Renal cortex interstitium (tissue), 11 donors: ENCODE data around the gene CLDN9. TPM values are rescaled to one million over a fixed set of nuclear protein-coding genes. Genes with fewer than 3 reads are reported as not detected.

ENCODE experiments used
- DNase-seq, 11 donors: peaks; one replicate each; pipeline ENCODE4 v3.0.0-alpha.2; 2013; ENCODE audit warnings: low read depth in 9 of 11, low spot score in 4 of 11; ENCODE audit errors: extremely low read depth in 1 of 11
- polyA plus RNA-seq, 3 donors: library from polyadenylated mRNA; unstranded; fragments of 120-200 nt; gene quantifications; one replicate each; pipeline ENCODE4 v1.2.1, GENCODE V29; 2013; ENCODE audit not compliant: insufficient read length in 3 of 3

CLDN9 gene
- polyA plus RNA-seq, 3 donors: 1.7 to 3.2 (median 2.5) TPM

DNA sequence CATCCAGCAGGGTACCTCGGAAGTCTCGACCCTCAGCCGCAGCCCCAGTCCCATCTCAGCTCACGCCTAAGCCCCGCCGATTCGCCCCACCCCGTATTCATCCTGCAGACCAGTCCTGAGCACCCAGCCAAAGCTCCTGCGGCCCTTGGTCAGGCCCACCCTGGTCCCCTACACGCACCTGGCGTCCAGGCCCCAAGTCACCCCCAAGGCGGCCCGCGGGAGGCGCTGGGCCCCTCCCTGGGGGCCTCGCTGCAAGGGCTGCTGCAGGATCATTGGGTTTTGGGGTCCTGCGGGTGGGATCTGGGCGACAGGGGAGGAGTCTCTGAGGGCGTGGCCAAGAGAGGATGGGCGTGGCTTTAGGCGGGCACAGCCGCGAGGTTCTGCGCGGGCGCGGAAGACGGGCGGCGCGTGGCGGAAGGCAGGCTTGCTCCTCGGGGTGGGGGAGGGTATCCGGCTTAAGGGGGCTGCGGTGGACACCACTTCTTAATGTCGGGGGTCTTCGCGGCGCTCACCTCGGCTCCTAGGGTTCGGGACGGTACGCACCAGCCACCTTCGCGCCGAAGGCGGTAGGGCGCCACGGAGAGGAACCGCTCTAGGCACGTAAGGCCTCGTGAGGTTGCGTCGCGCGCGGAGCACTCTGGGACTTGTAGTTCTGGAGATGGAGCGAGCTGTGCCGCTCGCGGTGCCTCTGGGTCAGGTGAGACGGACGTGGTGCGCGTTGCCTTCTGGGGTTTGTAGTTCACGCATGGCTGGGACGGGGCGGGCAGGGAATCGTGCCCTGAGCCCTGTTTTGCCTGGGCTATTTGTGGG lies 11.2 kb downstream of the CLDN9 start, which contains the start of the genes HCFC1R1 and THOC6:
Gene HCFC1R1, minus strand, starts transcription at position 274 of the 810 bp plus-strand sequence. Its CDS starts 1 bp downstream, at position 273.
Gene THOC6, plus strand, starts transcription at position 367 of the 810 bp plus-strand sequence. Its CDS starts 292 bp downstream, at position 659.
- DNase-seq: peak in 10 of 11 donors; percentile 90 to 97 (median 95)

DNA sequence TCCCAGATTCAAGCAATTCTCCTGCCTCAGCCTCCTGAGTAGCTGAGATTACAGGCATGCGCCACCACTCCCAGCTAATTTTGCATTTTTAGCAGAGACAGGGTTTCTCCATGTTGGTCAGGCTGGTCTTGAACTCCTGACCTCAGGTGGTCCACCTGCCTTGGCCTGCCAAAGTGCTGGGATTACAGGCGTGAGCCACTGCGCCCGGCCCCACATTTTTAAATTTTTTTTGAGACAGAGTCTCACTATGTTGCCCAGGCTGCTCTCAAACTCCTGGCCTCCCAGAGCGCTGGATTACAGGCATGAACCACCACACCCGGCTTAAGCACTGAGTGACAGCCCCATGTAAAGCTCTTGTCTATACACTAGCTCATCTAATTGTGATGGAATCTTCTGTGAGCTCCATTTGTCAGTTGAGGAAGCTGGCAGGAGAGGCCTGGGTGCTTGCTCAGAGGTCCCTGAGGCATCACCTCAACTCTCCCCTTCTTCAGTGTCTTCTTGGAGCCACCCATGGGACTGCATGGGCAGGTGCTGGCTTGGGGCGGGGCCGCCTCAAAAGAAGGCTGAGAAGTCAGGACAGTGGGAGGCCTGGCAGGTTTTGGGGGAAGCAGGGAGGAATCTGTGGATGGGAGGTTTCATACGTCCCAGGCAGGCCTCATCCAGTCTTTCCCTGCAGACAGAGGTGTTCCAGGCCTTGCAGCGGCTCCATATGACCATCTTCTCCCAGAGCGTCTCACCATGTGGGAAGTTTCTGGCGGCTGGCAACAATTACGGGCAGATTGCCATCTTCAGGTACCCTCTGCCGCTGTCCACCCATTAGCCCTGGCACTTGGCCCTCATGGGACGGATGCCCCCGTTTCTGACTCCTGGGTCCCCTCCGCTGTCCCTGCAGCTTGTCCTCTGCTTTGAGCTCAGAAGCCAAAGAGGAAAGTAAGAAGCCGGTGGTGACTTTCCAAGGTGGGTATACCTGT lies 12.6 kb downstream of the CLDN9 start:
- DNase-seq: no peak

DNA sequence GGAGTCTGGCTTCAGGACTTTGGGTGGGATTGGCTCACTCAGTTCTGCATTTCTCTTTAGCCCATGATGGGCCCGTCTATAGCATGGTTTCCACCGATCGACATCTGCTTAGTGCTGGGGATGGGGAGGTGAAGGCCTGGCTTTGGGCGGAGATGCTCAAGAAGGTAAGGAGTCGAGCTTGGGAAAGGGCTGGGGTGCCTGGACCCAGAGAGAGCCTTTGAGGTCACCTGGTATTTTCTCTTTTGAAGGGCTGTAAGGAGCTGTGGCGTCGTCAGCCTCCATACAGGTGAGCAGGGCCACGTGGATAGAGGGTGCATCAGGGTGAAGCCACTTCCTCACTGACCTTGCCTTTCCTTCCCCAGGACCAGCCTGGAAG lies 13.3 kb downstream of the CLDN9 start:
- no peak for DNase-seq

DNA sequence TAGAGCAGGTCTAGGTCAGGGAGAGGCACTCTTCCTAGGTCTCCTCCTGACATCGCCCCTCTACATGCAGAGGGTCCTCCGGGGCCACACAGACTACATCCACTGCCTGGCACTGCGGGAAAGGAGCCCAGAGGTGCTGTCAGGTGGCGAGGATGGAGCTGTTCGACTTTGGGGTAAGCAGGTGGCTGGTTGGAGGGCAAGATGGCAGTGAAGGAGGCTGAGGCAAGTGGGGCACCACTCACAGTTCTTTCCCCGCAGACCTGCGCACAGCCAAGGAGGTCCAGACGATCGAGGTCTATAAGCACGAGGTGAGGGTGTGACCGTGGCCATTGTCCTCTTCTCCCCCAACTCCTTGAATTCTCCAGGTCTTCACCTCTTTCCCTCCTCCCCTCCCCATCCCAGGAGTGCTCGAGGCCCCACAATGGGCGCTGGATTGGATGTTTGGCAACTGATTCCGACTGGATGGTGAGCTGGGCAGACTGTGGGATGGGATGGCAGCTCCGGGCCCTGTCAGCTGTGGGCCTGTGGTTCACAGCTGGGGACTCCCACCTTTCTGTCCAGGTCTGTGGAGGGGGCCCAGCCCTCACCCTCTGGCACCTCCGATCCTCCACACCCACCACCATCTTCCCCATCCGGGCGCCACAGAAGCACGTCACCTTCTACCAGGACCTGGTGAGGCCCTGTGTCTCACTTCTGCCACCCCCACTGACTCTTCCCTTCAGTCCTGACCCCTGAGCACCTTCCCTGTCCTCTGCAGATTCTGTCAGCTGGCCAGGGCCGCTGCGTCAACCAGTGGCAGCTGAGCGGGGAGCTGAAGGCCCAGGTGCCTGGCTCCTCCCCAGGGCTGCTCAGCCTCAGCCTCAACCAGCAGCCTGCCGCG lies 14.1 kb downstream of the CLDN9 start:
- no peak for DNase-seq

DNA sequence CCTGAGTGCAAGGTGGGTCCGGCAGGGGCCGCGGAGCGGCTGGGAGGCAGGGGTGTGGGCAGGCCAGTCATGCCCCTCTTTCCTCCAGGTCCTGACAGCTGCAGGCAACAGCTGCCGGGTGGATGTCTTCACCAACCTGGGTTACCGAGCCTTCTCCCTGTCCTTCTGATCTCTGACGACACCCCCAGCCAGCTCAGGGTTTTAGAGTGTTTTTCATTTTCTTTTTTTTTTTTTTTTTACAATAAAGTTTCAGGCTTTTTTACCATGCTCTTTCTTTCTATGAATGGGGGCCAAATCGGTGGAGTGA lies 14.7 kb downstream of the CLDN9 start:
- no peak for DNase-seq

DNA sequence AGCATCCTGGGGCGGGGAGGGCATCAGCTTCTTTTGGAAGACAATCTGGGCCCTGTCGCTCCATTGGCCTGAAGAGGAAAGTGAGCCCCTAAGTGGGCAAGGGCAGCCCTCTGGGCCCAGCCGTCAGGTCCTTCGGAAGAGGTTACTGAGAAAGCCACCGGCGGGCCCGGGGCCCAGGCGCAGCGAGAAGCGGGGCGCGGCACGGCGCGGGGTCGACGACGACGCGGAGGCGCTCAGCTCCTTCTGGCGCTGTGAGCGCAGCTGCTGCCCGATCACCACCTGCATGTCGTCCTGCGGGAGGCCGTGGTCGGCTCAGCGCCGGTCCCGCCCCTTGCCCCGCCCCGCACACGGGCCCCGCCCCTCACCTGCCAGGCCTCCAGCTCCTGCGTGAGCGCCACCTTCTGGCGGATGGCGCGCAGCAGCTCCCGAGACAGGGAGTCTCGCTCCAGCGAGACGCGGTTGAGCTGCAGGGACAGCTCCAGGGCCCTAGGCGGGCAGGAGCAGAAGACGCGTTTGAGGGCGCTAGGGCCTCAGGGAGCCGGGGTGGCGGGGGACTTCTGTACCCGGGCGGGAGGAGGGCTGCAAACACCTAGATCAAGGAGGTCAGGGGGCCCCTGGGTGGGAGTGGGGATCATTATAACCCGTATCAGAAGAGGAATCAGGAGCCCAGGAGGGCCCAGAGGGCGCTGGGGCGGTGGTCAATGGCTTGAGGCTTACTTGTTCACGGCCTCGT lies 15.4 kb downstream of the CLDN9 start:
- peak in 3 of 11 donors; percentile 80 to 83 (median 82) for DNase-seq

DNA sequence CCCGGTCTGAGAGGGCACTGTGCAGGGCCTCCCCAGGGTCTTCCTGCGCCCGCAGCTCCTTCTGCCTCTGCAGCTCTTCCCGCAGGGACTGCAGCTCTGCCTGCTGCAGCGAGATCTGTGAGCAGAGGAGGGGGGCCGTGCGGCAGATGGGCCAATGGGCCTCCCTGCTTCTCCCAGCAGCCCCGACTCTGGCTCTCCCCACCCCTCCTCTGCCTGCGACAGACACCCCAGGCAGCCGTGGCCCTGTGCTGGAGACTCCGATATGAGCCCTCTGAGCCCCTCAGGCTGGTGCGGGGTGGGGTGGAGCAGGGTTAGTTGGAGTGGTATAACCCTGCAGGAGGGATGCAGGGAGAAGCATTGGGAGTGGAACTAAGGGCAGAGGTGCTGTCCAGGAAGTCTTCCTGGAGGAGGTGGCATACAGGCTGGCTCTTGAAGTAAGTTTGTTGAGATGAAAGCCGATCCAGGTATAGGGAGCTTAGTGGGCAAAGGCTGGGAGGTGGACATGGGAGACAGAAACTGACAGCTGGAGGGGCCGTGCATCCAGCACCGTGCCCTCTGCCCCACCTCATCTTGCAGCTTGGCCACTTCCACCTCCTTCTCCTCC lies 16.1 kb downstream of the CLDN9 start:
- DNase-seq: no peak

DNA sequence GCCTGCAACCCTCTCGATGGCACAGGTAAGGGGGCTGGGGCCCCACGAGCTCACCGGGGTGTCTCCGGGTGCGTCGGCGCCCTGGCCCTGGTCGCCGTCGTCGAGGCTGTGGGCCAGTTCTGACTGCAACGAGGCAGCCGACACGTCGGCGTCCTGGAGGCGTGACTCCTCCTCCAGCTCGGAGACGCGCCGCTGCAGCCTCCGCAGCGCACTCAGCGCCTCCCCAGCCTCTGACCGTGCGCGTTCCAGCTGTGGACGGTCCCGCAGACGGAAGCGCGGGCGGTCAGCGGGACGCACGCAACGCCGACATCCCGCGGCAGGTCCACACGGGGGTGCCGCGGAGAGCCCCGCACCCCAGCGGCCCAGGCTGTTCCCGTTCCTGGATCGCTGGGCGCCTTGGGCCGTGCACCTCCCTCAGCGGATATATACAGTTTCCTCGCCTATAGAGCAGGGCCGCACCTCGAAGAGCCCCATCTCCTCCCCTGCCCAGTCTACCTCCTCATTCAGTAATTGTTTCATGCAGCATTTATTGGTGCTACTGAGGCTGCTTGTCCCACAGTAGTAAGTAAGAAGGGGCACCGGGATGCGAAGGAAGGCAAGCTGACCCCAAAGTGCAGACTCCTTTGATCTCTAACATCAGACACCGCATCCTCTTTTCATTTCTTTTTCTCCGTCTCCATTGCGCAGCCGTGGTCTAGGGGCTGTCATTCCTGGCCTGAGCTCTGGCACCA lies 16.9 kb downstream of the CLDN9 start:
- no peak for DNase-seq

DNA sequence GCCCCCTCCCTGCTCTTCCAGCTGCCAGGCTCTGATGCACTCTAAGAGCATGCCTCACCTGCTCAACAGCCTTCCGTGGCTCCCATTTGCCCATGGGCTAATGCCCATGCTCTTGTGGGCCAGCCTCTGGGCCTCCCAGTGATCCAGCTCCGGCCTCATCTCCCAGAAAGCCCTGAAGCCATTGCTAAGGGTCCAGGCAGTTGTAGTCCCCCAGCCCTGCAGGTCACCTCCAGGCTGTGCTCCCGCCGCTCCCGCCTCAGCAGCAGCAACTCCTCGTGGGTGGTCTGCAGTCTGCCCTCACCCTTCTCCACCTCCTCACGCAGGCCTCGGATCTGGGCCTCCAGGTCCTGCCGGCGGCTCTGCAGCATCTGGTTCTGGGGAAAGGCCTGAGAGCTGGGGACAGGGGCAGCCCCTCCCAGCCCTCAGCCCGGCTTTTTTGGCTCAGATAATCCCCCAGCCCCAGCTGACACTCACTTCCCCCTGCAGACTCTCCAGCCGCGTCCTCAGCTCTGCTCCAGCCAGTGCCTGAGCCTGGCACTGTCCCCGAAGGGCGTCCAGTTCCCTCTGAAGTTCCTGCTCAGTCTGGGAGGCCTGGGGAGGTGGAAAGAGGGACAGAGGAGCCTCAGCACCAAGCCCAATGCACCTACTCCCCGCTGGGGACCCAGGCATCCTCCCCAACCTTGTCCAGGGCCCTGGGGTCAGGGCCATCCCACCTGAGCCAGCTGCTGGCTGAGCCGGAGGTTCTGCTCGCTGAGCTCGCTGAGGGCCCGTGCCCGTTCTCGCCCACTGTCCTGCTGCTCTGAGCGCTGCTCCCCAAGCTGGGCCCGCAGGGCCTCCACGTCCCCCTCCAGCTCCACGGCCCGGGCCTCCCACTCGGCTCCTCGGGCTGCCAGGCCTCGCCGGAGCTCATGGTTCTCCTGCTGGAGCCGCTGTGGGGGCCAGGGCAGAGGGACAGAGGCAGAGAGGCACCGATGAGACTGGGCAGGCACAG lies 17.8 kb downstream of the CLDN9 start:
- no peak for DNase-seq

DNA sequence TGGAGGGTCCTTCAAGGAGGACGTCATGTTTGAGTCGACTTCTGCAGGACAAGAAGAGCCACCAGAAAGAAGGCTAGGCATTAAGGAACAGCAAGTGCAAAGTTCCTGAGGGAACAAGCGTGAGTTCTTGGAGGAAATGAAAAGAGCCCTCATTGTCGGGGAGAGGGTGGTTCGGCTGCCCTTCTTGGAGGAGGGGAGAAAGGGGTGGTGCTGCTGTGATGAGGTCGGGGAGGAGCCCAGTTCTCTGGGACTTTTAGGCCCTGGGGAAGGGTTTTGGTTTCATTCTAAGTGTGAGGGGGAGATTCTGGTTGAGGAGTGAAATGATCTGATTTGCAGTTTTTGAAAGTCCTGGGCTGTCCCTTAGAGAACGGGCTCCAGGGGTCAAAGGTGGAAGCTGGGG lies 19.9 kb downstream of the CLDN9 start:
- no peak for DNase-seq

DNA sequence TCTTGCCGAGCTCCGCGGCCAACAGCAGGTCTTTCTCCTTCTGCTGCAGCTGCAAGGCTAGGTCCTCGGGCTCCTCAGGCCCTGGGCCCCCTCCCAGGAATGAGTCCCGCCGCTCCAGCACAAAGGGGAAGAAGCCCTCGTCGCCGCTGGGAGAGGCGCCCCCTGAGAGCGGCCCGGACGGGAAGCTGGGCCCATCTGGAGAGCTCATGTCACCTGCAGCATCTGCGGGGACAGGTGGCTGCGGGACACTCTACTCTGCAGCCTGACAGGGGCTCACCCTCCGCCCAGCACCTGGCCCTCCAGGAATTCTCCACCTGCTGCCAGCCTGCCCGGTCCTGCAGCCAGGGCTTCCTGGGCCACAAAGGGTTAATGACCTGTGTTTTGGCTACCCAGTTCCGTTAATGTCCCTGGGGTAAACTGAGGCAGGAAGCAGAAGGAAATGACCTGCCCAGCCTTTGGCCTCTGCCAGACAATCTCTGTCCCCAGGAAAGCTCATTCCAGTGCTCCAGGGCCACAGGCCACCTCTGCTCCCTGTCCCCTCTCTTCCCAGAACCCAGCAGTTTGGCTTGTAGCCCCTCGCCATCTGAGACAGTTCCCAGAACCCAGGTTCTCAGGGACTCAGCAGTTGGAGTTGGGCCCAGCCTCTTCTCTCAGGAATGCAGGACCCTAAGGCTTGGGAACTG lies 22.7 kb downstream of the CLDN9 start:
- no peak for DNase-seq

DNA sequence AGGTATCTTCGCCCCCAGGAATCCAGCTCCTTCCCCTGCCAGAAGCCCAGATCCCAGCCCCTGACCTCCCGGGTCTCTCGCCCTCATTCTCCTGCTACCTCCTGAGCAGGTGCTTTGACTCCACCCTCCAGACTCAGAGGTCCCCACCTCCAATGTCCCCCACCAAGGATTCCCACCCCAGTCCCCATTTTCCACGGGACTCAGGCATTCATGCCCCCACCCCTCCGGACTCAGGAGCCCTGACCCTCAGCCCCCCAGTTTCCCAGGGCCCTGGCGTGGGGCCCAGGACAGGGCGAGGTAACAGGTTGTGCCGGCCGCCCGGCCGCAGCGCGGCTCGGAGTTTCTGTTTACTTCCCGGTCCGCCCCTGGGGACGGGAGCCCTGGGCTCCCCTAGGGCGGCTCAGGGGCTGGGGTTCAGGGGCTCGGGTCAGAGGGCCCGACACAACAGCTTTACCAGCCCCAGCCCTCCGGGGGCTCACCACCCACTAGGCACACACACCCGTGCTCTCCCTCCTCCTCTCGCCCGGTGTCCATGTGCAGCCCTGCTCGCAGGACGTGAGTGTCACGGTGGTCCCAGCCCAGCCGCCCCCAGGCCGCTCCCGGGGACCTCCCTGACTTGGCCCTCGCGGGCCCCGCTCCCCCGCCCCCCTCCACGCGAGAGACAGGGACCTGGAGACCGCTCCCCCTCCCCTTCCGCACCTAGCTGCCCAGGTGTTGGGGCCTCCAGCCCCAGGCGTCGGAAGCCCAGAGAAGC lies 23.4 kb downstream of the CLDN9 start:
- DNase-seq: no peak

DNA sequence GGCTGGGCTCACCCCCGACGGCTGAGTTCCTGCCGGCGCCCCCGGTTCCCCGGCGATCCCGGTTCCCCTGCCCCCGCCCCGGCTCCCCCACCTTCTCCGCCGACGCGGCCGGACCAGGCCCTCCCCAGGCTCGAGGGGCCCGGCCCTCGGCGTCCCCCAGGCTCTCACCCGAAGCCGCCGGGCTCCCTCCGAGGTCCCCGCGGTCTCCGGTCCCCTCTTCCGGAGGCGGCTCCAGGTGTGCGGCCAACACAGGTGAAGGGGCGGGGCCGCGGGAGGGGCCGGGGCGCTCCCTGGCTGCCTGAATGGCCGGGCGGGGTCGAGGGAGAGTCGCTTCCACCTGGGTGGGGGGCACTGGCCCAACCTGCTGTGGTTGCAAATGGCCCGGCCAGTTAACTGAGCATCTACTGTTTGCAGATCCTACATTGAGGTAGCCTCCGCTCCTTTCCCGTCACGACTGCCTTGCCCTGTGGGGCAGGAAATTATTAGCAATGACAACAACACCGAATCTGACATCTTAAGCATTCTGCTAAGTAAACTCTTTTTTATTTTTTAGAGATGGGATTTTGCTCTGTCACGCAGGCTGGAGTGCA lies 24.1 kb downstream of the CLDN9 start, which contains the start of gene BICDL2:
Gene BICDL2, minus strand, starts transcription at position 219 of the 590 bp plus-strand sequence. CDS start 1,448 bp downstream, outside the sequence.
- DNase-seq: no peak

DNA sequence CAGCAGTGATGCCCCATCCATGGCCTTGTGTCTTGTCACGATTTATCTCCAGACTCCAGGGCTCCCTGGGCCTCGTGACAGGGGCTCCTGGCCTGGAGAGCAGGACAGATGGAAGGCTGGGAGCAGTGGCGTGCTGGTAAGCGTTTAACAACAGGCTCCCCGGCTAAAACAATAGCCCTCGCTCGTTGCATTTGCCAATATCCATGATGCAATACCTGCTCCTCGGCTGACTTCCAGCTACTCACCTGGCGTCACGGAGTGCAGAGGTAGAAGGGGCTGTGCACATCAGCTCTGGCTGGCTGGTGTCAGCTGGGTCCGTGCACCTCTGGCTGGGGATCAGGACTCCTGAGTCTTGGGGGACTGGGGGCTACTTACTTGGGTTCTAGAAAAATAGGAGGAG lies 25.5 kb downstream of the CLDN9 start:
- no peak for DNase-seq
